ENCODE measurements around the gene SUZ12.
"Not testable (repeated sequence)": the region's sequence is repeated elsewhere in the genome, so short reads cannot be mapped to it uniquely, and the experiment has no call there.

DNA sequence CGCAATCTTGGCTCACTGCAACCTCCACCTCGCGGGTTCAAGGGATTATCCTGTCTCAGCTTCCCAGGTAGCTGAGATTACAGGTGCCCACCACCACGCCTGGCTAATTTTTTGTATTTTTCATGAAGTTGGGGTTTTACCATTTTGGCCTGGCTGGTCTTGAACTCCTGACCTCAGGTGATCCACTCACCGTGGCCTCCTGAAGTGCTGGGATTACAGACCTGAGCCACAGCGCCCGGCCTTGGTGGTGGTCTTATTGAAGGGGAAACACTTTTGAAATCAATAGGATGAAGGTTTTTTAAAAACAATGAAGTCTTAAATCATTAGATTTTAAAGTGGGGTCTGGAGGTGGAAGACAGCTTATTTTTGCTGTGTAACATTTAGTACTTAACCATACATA lies 5.6 kb downstream of the SUZ12 start:
- TF ChIP-seq, protein P1, sequence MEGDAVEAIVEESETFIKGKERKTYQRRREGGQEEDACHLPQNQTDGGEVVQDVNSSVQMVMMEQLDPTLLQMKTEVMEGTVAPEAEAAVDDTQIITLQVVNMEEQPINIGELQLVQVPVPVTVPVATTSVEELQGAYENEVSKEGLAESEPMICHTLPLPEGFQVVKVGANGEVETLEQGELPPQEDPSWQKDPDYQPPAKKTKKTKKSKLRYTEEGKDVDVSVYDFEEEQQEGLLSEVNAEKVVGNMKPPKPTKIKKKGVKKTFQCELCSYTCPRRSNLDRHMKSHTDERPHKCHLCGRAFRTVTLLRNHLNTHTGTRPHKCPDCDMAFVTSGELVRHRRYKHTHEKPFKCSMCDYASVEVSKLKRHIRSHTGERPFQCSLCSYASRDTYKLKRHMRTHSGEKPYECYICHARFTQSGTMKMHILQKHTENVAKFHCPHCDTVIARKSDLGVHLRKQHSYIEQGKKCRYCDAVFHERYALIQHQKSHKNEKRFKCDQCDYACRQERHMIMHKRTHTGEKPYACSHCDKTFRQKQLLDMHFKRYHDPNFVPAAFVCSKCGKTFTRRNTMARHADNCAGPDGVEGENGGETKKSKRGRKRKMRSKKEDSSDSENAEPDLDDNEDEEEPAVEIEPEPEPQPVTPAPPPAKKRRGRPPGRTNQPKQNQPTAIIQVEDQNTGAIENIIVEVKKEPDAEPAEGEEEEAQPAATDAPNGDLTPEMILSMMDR (IDR thresholded peaks at IDR 0.05) = not testable (repeated sequence)
- TF ChIP-seq EZH2, EZH2phosphoT487 (IDR thresholded peaks at IDR 0.05): not testable (repeated sequence)

Measured in neural progenitor cell (in vitro differentiated cells).